Hypothalamus (tissue), 51 donors: ENCODE results near the gene DNTT.

ENCODE experiments used
- DNase-seq, 51 donors: peaks; one replicate each; lab custom pipeline; 2025; lab: John Stamatoyannopoulos, UW

The DNTT gene

GRCh38 chr10:96339956-96340904 is 36.0 kb downstream of the DNTT start:
- DNase-seq = peak in 30 of 51 donors; percentile 7 to 76 (median 40)

DNA sequence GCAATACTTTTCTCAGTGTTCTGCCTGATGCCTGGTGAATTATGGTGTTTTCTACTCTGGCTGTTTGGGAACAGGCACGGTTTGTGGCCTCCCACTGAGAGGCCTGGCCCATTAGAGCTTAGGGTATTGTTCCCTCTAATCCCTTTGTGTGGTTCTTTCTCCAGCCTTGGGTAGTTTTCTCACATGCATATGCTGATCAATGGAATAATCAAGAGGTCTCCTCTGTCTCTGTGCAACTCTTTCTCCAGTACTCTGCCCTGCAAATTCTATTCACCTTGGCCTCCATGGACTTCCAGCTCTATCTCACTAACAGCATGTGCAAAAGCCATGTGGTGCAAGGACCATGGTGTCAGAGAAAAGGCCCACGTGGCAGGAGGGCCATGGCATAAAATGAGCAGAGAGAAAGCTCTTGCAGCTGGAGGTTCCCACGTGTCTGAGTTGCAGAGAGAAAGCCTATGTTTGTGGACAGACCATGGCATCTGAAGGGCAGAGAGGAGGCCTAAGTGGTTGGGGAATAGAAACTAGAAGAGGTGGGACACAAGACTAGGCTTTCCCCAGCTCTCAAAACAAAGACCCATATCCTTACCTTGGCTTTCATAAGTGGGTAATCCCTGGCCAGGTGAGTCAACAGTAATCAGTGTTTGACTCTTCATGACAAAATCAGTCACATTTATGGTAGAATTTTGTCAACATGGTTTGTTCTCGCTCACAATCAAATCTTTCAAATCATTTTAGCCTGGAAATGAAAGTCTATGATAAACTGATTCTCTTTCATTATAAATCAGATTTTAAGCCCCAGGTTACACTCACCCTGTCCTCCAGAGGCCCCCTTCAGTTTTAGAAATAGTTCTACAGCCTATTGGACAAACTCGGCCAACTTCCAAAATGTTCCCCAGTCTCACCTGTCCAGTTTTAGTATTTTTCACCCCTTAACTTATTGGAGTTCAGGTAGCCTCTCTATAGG is 37.3 kb downstream of the DNTT start:
- peak in 1 of 51 donors; percentile 13 for DNase-seq

DNA sequence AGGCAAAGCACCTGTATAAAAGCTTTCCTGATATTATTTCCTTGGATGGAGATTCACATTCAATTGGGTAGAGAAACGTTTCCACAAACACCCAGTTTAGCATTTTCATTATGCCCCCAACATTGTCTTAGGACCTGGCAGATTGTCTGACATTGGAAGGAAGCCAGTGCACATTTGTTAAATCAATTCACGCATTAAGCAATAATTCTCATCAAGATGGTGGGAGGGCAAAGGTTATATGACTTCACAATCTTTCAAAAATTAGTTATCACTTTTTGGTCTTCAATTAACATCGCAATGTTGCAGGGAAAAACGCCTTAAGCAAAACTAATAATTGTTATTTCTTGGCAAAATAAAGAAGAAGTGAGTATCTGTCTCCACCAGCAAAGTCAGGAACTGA is 38.2 kb downstream of the DNTT start:
- DNase-seq = no peak

- no peak for DNase-seq
Measured at GRCh38 chr10:96344178-96344577, 39.9 kb downstream of the DNTT start.

DNA sequence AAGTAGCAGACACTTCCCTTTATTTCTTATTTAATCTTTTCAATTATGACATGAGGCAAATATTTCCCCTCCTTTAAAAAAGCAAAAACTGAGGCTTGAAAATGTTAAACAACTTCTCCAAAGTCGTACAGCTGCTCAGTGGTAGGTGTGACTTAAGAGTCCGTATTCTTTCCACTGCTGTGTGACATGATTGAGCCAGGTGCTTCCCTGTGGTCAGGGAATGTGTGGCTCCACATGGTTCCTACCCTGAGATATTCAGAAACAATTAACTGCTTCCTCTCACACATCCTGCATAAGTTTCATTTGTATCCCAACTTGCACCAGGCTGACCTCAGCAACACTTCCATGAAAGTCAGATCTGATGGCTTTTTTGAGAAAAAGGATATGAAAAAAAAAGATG is 41.0 kb downstream of the DNTT start:
- DNase-seq = no peak

DNA sequence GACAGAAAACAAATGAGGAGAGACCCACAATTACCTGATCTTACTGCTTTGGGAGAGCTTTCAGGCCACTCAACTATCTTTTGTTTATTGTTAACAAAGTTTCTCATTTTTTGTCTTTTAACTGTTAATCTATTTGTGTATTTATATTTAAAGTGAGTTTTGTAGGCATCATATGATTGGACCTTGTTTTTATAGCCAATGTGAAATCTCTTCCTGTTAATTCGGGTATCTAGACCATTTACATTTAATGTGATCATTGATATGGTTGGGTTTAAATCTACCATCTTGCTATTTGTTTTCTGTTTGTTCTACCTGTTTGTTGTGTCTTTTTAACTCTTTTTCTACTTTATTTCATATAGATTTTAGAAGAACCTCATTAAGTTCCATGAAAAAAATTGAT is 42.1 kb downstream of the DNTT start:
- no peak for DNase-seq

GRCh38 chr10:96352027-96352426 is 47.8 kb downstream of the DNTT start:
- DNase-seq = no peak

DNA sequence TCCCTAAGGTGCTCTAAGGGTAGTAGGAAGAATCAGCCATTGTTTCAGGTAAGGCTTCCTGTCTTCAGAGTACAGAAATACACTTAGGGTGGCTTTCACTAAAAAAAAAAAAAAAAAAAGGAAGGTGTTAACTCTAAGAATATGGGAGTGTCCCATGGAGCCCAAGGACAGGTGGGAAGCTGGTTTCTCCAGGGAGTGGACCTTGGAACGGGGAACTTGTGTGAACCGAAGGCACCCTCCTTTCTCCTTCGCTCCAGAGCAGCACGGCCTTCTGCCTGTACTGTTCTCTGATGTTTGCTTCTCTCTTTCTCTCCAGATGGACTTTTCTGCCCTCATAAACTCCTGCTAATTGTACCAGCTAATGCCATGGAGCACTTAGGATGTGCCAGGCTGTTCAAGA is 48.3 kb downstream of the DNTT start:
- no peak for DNase-seq

DNA sequence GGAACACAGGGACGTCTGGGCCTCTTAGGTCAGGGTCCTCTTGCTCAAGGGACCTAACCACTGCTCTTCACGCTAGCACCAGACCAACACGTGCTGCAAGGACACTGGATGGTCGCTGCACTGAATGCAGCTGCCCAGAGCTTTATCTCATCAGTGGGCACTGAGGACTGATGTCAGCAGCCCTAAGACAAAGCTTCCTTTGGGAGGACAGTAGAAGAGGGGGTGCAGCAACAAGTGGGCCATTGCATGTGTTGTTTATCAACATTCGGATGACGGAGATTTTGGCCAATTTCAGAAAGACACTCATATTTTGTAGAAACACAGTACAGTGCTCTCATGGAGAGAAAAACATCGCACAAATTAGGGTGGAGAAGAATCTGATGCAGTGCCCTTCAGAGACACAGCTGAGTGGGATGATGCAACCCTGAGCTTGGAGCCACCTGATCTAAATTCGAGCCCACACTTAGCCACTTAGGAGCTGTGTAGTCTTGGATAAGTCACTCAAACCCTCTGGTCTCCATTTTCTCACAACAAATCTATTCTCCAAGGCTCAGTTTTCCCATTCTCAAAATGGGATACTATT is 52.9 kb downstream of the DNTT start:
- peak in 34 of 51 donors; percentile 9 to 86 (median 60) for DNase-seq

DNA sequence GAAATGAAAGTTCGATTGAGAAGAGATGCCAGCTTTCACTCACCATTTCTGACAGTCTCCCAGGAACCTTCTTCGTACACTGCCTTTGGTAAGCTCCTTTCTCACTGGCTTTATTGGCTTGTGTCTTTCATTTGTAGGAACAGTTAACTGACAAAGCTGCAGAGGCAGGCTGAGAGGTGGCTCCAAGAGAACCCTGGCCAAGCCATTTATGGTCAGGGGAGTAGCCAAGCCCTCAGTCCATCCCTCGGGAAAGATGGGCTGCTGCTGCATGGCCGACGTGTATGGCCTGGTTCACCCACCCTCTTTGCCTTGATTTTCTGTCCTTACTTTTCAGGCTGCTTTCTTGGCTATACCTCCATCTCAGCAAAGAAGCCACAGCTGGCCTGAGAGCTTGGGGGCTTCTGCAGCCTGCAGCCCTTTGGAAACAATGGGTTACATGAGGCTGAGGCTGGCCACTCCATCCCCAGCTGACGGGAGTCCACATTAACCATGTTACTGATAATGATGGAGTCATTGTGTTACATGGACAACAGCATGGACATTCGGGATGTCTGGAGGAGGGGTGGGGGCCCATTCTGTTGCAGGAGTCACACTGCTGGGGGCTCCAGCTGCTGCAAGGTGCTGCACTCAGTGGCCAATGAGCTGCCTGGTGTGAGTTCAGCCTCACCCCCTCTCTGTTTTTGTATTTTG is 54.8 kb downstream of the DNTT start, which contains the start of gene OPALIN:
Gene OPALIN, minus strand, starts transcription at position 152 of the 690 bp plus-strand sequence. Its CDS starts 106 bp downstream, at position 46.
- peak in 24 of 51 donors; percentile 9 to 73 (median 47) for DNase-seq

- DNase-seq = peak in 1 of 51 donors; percentile 56
Measured at GRCh38 chr10:96359616-96360015, 55.4 kb downstream of the DNTT start.

- DNase-seq = no peak
Measured at GRCh38 chr10:96360331-96360730, 56.1 kb downstream of the DNTT start.

- no peak for DNase-seq
Measured at GRCh38 chr10:96360766-96361165, 56.5 kb downstream of the DNTT start.

GRCh38 chr10:96365571-96365970 is 61.3 kb downstream of the DNTT start:
- peak in 5 of 51 donors; percentile 13 to 50 (median 19) for DNase-seq

DNA sequence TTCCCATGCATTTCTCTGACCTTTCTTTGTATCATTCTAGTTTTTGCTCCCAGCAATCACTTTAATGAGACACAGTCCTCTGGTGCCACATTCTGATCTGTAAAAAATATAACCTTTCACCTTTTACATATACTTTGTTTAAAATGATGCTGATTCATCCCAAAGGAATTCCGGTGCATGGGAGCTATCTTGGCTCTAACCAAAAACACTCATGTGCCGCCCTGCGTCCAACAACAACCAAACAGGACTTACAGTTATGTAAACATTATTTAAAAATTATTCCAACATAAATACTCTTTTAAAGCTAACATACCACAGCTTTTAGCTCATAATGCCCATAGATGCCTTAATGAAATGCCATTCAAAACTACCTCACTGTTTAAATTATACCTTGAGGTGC is 62.3 kb downstream of the DNTT start:
- DNase-seq = no peak

GRCh38 chr10:96367470-96367869 is 63.2 kb downstream of the DNTT start:
- no peak for DNase-seq

DNA sequence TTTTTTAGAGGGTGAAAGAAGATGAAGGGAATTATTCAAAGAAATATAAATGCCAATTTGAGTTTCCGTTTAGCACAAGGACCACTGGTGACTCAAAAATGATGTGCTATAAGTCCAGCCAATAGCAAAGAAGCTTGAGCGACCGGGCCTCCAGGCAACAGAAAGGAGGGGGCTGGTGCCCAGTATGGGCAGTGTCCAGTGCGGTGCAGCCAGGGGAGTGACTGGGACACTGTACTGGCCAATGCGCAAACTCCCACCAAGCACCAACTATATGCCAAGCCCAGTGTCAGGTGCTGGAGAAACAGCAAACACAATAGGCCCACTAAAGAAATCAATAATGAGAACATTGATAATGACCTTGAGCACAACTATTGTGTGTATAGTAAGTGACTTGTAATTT is 64.7 kb downstream of the DNTT start:
- DNase-seq = peak in 4 of 51 donors; percentile 10 to 19 (median 13)

DNA sequence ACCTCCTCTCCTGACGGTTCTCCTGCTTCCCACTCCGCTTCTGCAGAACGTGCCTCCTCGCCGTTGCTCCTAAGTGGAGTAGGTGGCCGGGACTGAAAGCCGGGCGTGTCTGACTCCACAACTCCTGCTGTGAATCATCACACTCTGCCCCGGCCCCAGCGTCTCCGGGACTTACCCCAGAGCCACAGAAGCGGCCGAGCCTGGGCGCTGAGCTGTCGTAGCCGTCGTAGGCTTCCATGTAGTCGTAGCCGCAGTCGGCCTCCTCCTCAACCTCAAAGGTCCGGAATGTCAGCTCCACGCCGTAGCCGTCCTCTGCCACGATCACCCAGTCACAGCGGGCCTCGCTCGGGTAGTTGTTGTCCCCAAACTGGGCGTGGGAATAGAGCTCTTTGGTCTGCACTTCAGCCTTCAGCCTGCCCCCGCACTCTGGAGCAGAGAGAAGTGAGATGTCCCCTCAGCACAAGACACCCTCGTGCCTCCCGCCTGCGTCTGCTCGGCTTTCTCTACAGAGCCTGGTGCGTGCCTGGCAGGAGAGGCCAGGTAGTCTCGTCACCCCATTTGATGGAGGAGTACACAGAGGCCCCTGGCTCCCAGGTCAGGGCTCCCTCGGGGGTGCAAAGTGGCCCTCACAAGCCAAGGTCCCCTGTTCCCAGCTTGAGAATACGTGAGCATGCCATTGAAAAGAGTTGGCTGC is 65.8 kb downstream of the DNTT start:
- peak in 1 of 51 donors; percentile 14 for DNase-seq

DNA sequence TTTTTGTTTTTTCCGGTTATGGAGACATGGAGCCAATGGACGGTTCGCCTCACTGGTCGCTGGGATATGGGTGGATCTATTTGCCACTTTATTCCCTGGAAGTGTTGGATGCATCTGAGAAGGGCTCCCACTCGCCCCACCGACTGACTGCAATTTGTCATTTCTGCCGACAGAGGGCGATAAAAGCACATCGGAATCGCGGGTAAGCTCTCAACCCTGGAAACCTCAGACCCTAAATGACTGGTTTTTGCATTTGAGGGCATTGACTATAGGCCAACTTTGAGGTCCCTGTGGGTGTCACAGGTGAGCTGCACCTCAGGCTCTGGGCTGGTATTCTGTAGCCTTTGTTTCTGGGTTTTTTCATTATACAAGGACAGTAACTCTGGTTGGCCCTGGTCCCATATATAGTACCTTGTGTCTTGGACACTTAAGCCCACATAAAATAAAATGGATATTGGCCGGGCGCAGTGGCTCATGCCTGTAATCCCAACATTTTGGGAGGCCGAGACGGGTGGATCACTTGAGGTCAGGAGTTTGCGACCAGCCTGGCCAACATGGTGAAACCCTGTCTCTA is 66.4 kb downstream of the DNTT start:
- DNase-seq = peak in 33 of 51 donors; percentile 7 to 69 (median 30)
